Measurements from ENCODE around the gene TPP2.

TPP2 gene

GRCh38 chr13:102561933-102562332 is 34.9 kb upstream of the TPP2 start:
- no peak for TF ChIP-seq CTCF (conservative IDR thresholded peaks at IDR 0.05; ENCODE audit: low read depth, low read length)
- no peak overlapping the region for H3K4me3 ChIP-seq (ENCODE audit: low read depth, low read length)
- no peak for DNase-seq (ENCODE audit: low read depth)

- no peak for TF ChIP-seq CTCF (conservative IDR thresholded peaks at IDR 0.05; ENCODE audit: low read depth, low read length)
- no peak for DNase-seq (ENCODE audit: low read depth)
- H3K4me3 ChIP-seq (ENCODE audit: low read depth, low read length): no peak overlapping the region
These were observed 33.5 kb upstream of the TPP2 start for GRCh38 chr13:102563267-102563666.

- H3K4me3 ChIP-seq (ENCODE audit: low read depth, low read length): no peak overlapping the region
- no peak for DNase-seq (ENCODE audit: low read depth)
- TF ChIP-seq CTCF (conservative IDR thresholded peaks at IDR 0.05; ENCODE audit: low read depth, low read length): no peak
These were observed 32.2 kb upstream of the TPP2 start for GRCh38 chr13:102564564-102564963.

GRCh38 chr13:102566513-102566912 is 30.3 kb upstream of the TPP2 start:
- TF ChIP-seq CTCF (conservative IDR thresholded peaks at IDR 0.05; ENCODE audit: low read depth, low read length): no peak
- DNase-seq (ENCODE audit: low read depth): no peak

GRCh38 chr13:102567857-102568256 is 28.9 kb upstream of the TPP2 start:
- no peak for DNase-seq (ENCODE audit: low read depth)
- no peak overlapping the region for H3K4me3 ChIP-seq (ENCODE audit: low read depth, low read length)
- no peak for TF ChIP-seq CTCF (conservative IDR thresholded peaks at IDR 0.05; ENCODE audit: low read depth, low read length)

More at GRCh38 chr13:102566513-102566912, 30.3 kb upstream of the TPP2 start:
- no peak overlapping the region for H3K4me3 ChIP-seq (ENCODE audit: low read depth, low read length)

GRCh38 chr13:102569488-102569887 is 27.3 kb upstream of the TPP2 start:
- DNase-seq (ENCODE audit: low read depth): peak; percentile 63
- H3K4me3 ChIP-seq (ENCODE audit: low read depth, low read length): no peak overlapping the region
- TF ChIP-seq CTCF (conservative IDR thresholded peaks at IDR 0.05; ENCODE audit: low read depth, low read length): no peak

GRCh38 chr13:102571075-102571474 is 25.7 kb upstream of the TPP2 start:
- TF ChIP-seq CTCF (conservative IDR thresholded peaks at IDR 0.05; ENCODE audit: low read depth, low read length): peak; percentile 39
- H3K4me3 ChIP-seq (ENCODE audit: low read depth, low read length): no peak overlapping the region
- no peak for DNase-seq (ENCODE audit: low read depth)

All from choroid plexus epithelial cell (primary cell).